ENCODE measurements around the gene LMTK2. TPM values are rescaled to one million over a fixed set of nuclear protein-coding genes. Genes with fewer than 3 reads are reported as not detected.

The LMTK2 gene
- total and polyA plus RNA-seq, 3 donors from 2014 or later: 16.1 to 36.1 (median 35.5) TPM

- DNase-seq: no peak
- Histone ChIP-seq H3K4me1 (peaks cover 8% of the 10 kb centered on the region), H3K36me3 (ENCODE audit: low read depth, missing control alignments) (no peaks in the 10 kb centered on the region), H3K4me3 (no peak overlapping the region), H3K27me3 (no peaks in the 10 kb centered on the region), H3K9me3 (no peaks in the 10 kb centered on the region), H3K27ac (no peak overlapping the region)
- TF ChIP-seq POLR2A (IDR thresholded peaks at IDR 0.05) (no peak), CTCF (IDR thresholded peaks at IDR 0.05) (no peak)
- WGBS, 2 donors: 79 to 81% methylated on average over 6 of the region's 6 CpGs
- intact Hi-C loops (cut with DNase I; ENCODE audit: low total_unique reads): no loop called here
Measured at GRCh38 chr7:98249106-98249505, 142.4 kb downstream of the LMTK2 start.

DNA sequence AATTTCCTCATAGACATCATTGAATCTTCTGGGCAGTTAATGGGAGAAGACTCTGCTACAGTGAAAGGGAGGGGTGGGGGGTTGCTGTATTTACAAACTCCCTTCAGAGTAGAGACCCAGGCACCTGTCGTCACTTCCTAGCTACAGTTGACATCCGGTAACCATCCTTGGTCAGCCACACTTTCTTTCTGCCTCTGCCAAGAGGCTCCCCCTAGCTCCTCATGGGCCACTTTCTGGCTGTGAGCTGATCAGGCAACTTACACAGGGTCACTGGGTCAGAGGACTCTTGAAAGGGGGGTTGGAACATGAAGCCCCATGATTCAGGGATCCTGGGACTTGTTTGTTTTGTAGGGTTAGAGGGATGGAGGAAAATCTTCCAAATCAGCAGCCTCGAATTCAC is 144.1 kb downstream of the LMTK2 start:
- peaks cover 8% of the 10 kb centered on the region for H3K4me1 ChIP-seq
- DNase-seq: no peak
- TF ChIP-seq CTCF (IDR thresholded peaks at IDR 0.05) (no peak), POLR2A (IDR thresholded peaks at IDR 0.05) (no peak)
- intact Hi-C loops (cut with DNase I; ENCODE audit: low total_unique reads): no loop called here
- no peaks in the 10 kb centered on the region for H3K9me3 ChIP-seq
- H3K27me3 ChIP-seq: no peaks in the 10 kb centered on the region
- no peaks in the 10 kb centered on the region for H3K36me3 ChIP-seq (ENCODE audit: low read depth, missing control alignments)
- H3K4me3 ChIP-seq: no peak overlapping the region
- 64 to 83% methylated on average over 3 of the region's 3 CpGs for WGBS, 2 donors
- H3K27ac ChIP-seq: no peak overlapping the region

GRCh38 chr7:98251231-98251600 is 144.6 kb downstream of the LMTK2 start:
- no peaks in the 10 kb centered on the region for H3K27me3 ChIP-seq
- no peaks in the 10 kb centered on the region for H3K9me3 ChIP-seq
- H3K4me1 ChIP-seq: peaks cover 8% of the 10 kb centered on the region
- H3K4me3 ChIP-seq: peak overlapping the region; percentile 73 to 82
- 33 to 37% methylated on average over 9 of the region's 9 CpGs for WGBS, 2 donors
- intact Hi-C loops (cut with DNase I; ENCODE audit: low total_unique reads): no loop called here
- H3K36me3 ChIP-seq (ENCODE audit: low read depth, missing control alignments): no peaks in the 10 kb centered on the region
- no peak for DNase-seq
- H3K27ac ChIP-seq: no peak overlapping the region
- TF ChIP-seq POLR2A (IDR thresholded peaks at IDR 0.05) (no peak), CTCF (IDR thresholded peaks at IDR 0.05) (no peak)

DNA sequence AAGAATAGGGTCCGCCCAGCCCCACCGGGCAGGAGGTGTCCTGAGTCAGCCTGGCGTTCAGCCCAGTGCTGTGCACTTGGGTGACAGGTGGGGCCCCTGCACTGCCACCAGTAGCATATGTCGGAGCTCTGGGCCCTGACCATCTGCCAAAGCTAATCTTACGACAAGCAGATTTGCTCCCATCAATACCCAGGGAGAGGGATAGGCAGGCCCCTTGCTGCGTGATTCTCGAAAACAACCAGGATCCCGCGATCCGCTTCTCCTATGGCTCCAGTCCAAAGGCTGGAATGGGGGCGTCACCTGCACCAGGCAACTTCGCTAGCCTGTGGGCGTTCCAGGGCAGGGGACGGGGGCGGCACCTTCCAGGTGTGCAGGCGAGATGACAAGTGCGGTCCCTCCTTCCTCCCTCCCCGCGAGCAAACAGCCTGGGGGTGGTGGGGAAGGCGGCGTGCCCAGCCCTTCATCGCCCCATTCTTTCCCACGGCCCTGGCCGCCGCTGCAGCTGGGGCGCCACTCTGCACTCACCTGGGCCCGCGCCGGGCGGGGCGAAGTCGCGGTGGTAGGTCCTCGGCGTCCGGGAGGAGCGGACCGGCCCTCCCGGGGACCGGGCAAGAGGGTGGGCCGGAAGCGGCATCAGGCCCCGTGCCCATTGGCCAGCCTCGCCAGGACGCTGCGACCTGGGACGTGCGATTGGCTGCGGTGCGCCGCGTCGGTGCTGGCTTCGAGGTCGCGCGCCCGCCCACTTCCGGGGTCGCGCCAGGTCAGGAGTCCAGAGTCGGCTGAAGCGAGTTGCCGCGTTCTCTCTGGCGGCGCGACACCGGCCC is 145.2 kb downstream of the LMTK2 start, which contains the start of gene TECPR1:
Gene TECPR1 (minus strand): TSS at position 632 of the 824 bp plus-strand sequence. CDS start 6,086 bp downstream, outside the sequence.
- intact Hi-C loops (cut with DNase I; ENCODE audit: low total_unique reads): no loop called here
- Histone ChIP-seq H3K9me3 (no peaks in the 10 kb centered on the region), H3K4me3 (peak within 1 kb of the TSS; percentile 73 to 82), H3K27me3 (no peaks in the 10 kb centered on the region), H3K4me1 (peaks cover 8% of the 10 kb centered on the region), H3K36me3 (ENCODE audit: low read depth, missing control alignments) (no peaks in the 10 kb centered on the region), H3K27ac (peak within 1 kb of the TSS in 1 of 2 donors; percentile 55)
- DNase-seq: peak; percentile 97
- WGBS, 2 donors: 1% methylated on average over 20 to 32 of the region's 69 CpGs
- TF ChIP-seq POLR2A (IDR thresholded peaks at IDR 0.05): no peak
- TF ChIP-seq CTCF (IDR thresholded peaks at IDR 0.05): no peak
